OCI-M1 (cell line): Measurements from ENCODE around the gene OSBPL5.

ENCODE experiments used
- DNase-seq: peaks from one replicate; lab custom pipeline; 2025; lab: John Stamatoyannopoulos, UW

Gene OSBPL5

DNA sequence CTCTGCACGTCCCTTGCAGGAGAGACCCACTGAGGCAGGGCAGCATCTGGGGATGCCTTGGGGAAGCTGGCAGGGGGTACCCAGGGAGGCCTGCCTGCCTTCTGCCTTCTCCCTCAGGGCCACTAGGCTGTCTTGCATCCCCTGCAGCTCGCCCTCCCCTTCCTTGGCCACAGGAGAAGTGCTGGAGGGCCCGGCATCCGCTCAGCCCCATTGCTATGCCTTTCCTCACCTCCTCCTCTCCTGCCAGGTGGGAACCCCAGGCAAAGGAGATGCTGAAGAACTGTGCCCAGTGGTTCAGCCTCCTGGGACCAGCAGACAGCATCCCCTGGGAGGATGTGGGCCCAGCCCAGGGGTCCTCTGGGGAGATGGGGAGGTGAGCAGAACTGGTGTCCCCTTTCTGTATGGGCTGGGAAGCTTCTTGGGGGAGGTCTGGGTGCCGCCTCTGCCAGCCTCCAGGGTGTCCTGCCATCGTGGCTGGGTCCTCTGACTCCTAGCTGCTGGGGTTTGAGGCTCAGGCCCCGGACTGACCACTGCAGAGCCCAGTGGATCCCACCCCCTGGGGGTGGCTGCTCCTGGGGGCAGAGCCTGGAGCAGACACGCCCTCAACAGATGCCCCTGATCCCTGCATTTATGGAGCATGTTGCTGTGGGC, 32.9 kb upstream of the OSBPL5 start:
- DNase-seq = no peak

DNA sequence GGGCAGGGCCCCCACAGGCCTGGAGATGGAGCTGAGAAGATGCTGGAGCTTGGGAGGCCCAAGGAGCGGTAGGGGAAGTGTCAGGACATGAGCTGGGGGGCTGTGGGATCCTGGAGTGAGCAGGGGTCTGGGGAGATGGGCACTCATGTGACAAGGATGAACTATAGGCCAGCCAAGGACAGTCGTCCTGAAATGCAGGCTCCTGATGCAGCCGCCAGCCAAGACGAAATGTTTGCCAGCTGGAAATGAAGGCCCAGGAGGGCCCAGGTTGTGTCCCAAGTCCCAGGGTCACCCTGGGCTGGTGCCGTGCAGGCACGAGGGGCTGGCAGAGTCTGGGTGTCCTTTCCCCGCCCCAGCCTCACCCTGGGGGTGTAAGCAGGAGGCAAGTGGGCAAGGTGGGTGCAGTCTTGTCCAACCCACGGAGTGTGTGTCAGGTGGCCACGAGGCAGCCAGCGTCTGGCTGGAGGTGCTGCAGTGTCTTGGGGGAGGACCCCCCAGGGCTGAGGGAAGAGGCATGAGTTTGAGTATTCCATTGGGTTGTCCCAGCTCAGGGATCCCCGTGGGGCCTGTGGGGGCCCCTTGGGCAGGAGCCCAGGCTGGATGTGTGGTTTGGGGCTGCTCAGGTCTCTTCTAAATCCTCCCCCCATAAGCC, 32.1 kb upstream of the OSBPL5 start:
- DNase-seq = no peak

DNA sequence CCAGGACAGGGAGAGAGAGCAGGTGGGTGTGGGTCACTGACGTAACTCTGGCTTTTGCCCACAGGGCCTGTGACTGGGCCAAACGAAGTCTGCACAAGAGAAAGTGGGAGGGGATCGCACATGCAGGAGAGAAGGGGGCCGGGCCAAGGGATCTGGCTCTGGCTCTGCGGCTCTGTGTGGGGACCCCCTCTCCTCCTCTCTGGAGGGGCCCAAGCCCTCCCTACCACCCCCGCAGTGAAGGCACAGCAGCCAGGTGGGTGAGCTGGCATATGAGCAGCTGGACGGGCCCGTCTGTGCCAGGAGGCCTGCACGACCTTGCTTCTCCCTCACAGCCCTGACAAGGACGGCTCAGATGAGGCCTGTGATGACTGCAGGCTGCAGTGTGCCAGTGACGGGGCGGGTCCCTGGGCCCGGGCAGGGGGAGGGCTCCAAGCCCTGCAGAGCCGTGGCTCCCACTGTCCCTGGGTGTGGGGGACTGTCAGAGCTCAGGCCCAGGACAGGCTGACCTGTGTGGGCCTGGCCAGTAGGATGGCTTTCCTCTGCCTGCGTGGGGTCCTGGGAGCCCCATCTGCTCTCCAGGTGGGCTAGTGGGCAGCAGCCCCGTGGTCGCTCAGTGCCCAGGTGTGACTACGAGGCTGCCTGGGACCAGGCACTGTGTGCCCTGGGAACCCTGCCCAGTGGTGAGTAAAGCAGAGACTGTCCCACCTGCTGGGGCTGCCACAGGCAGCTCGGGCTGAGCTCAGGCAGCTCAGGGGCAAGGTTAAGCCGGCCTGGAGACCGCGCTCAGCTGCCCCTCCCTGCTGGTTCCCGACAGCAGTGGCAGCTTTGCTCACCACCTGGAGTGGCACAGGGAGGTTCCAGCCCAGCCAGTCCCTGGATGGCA, 31.3 kb upstream of the OSBPL5 start:
- no peak for DNase-seq

DNA sequence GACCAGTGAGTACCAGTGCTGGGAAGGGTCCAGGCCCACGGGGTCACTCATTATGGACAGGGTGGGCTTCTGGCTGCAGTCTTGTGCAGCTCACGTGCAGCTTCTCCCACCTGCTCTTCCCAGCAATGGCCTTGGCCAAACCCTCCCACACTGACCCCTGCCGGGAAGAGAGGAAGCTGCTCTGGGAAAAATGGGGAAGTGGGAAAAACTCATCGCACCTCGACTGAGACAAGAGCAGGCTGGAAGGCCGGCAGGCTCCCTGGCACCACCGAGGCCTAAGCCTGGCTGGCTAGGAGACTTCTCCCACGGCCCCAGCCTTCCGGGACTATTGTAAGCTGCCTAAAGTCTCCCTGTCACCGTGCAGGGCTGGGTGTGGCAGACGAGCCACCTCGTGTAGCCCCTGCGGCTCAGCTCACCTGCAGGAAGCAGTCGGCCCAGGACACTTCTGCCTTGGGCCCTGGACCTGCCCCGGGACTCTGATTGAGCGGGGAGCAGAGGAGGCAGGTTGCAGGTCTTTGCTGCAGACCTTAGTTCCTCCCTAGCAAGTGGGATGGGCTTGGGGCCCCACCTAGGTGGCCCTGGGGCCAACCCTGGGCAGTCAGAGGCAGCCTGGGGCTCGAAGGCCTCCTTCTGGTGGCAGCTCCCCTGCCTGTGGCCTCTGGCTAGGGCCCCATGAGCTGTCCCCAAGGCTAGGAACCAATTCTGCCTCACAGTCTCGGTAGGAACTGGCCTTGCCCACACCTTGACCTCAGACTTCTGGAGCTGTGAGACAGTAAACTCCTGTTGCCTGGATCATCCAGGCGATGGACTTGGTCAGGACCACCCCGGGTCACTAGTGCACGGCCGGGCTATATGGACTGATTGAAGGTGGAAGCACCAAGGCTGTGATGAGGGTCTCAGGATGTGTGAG, 30.4 kb upstream of the OSBPL5 start:
- DNase-seq = peak; percentile 52

DNA sequence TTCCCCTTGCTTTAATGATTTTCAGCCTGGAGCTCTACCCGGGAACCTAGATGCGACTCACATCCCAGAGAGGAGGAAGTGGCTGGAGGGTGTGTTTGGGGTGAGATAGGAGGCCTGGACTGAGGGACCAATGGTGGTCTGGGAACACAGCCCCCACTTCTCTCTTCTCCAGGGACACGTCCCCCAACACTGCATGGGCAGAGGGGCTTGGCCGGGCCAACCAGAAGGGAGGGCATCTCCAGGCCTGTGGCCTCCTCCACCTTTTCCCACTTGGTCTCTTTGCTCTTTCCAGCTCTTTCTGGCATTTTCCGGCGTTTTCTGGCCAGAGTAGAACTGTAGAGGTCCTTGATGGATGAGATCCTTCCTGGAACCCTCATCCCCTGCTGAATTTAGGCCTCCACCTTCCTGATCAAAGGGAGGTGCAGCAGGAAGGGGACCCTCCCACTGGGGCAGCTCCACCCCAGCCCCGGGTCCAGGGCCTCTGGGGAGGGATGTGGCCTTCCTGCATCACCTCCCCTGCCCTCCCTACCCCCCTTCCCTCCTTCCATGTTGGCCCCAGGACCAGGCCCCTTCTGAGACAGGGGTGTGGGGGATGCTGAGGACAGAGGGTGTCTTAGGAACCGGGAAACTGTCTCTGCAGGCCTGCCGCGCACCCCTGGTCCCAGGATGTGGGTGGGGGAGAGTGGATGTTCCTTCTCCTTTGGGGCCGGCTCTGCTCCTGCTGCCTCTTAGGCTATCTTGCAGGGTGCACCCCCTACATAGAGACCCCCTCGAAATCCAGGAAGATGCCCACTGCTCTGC, 29.1 kb upstream of the OSBPL5 start:
- DNase-seq = no peak

DNA sequence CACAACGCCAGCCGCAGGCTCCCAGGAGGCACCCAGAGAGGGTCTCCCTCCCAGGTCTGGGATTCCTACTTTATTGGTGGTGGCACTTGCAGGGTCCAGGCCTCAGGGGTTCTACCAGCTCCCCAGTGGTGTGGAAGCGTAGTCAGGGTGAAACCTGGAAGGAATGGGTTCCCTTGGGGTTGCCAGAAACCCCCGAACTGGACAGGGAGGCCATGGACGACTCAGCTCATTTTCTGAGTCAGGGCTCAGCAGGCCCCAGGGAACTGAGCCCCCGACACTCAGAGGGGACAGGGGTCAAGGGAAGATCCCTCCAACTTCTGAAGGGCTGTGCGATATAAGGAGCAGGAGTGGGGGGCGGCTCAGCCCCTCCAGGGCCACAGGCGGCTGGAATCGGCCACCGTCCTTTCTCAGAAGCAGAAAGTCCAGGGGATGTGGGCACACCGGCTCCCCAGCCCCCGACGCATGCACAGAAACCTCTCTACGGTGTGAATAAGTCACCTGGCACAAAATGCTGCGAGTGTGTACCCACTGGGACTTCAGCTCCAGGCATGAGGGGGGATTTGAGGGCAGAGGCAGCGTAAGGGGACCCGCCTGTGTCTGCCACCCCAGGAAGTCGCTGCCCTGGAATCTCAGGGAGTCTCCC, 28.4 kb upstream of the OSBPL5 start:
- DNase-seq = no peak

DNA sequence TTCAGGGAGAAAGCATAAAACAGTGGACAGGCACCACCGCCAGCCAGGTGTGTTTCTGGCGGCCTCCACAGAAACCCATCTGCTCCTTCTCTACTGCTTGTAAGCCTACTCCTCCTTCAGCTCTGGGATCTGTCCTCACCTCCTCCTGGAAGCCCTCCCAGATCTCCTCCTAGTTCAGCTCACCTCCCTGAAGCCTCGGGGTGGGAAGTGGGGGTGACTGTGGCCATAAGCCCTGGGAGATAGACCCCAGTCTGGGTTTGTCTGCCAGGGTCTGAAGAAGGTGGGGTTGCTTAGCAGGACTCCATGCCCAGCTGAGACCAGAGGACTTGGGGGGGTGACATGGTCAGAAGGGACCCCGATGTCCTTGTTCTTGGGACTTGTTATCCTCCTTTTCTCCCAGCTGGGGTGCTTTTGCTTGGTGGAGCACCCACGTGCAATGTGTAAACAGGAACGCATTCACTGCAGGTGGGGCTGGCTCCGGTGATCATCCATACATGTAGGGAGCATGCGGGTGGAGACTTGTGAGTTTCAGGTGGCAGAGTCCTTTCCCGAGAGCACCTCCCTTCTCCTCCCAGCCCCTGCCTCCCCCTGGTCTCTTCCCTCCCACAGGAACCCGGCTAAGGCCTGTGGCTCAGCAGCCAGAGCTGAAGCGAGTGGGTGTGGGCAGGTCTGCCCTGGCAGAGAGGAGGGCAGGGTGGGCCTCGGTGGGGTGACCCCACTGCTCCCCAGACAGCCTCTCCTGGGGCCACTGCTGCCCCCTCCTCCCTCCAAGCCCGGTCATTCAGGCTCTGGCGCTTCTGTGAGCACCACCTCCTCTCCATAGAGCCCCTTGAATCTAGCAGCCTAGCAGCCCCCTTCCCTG, 27.6 kb upstream of the OSBPL5 start:
- DNase-seq = no peak

DNA sequence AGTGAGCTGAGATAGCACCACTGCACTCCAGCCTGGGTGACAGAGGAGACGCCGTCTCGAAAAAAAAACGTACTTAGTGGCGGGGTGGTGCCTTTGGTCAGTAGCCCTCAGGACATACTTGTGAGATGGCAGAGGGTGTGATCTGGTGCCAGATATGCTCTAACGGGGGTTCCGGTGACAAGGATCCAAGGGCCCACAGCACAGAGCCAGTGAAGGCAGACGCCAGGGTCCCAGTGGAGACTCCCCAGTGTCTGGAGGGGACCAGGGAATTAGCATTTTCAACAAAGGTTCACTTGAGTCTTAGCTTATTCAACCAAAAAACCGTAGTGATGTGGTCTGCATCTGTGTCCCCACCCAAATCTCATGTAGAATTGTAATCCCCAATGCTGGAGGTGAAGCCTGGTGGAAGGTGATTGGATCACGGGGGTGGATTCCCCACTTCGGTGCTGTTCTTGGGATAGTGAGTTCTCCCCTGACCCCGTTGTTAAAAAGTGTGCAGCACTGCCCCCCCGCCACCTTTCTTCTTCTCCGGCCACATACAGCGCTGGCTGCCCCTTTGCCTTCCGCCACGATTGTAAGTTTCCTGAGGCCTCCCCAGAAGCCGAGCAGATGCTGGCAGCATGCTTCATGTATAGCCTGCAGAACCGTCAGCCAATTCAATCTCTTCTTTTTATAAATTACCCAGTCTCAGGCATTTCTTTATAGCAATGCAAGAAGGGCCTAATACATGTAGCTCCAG, 26.6 kb upstream of the OSBPL5 start:
- no peak for DNase-seq

DNA sequence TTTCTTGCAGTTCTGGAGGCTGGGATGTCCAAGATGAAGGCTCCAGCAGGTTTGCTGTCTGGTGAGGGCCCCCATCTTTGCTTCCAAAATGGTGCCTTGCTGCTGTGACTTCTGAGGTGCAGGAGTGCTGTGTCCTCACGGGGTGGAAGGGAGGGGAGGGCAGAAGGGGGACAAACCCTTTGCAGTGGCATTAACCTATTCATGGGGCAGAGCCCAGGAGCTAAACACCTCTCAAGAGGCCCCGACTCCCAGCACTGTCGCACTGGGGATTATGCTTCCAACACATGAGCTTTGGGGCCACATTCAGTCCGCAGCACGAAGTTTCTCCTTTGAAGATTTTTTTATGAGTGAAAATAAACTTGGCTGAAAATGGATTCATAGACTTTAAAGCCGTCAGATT, 25.5 kb upstream of the OSBPL5 start:
- DNase-seq = no peak

DNA sequence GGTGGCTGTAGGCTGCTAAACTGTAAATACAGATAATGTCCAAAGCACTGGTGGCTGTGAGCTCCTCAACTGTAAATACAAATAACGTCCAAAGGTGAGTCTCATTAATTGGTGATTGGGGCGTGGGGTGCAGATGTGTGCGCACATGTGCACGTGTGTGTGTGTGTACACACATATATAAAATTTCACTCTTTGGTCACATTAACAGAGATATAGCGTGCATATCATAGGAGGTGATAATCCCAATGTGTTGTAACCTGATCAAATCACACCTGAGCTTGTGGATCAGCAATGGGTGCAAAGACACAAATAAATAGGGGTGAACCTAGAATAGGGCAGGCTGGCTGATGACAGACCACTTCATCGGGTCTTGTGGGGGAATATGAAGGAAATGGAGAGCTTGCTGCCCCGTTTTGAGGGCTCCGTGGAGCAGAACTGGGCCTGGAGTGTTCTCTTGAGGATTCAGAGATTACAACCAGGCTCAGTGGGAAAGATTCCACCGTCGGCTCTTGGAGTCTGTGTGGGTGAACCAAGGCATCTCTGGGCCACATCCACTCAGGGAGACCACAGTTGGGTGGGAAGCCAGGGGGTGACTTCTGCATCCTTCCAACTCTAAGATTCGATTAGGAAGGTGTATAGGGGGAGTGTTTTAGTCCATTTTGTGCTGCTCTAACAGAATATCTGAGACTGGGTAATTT, 24.9 kb upstream of the OSBPL5 start:
- DNase-seq = no peak

DNA sequence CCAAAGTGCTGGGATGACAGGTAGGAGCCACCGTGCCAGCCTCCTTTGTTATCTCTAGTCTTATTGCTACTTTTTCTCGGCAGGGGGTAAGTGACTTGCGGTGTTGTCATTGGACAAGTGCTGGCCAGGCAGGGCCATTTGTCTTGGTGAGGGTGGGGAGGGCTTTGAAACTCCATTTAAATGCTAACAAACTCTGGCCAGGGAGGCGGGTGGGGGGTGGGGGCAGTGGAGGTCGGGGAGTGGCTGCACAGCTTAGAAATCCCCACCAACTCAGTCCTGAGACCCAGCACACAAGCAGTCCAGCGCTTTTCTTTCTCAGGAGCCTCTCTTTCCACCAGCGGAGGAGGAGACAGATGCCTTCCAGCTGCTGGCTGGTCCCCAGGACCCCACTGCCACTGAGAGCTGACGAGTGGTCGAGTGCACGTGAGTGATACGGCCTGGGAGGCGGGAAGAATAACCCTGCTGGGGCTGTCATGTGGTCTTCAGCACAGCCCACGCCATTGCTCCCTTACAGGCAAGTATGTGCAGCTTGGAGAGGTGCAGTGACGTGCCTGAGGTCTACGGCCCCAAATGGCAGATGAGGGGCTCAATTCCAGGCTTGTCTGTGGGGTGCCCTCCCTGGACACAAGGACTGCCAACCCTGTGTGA, 24.2 kb upstream of the OSBPL5 start:
- no peak for DNase-seq

DNA sequence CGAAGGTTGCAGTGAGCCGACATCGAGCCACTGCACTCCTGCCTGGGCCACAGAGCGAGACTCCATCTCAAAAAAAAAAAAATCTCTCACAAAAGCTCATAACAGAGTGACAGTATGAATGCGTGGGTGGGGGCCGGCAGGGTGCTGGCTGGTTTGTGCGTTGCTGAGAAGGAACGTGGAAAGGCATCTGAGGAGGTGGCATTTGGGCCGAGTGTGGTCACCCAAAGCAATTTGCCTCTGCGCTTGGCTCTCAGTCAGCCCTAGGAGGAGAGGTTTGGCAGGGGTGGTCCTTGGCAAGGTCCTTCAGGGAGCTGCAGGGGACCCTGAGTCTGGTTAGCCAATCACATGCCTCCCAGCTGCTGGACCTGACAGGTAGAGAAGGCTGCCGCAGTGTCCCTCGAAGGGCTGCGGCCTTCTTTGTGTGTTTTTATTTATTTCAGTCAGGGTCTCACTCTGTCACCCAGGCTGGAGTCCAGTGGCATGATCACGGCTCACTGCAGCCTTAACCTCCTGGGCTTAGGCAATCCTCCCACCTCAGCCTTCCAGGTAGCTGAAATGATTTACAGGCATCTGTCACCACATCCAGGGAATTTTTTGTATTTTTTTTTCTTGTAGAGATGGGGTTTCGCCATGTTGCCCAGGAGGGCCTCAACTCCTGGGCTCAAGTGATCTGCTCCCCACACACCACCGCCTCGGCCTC, 23.5 kb upstream of the OSBPL5 start:
- no peak for DNase-seq

DNA sequence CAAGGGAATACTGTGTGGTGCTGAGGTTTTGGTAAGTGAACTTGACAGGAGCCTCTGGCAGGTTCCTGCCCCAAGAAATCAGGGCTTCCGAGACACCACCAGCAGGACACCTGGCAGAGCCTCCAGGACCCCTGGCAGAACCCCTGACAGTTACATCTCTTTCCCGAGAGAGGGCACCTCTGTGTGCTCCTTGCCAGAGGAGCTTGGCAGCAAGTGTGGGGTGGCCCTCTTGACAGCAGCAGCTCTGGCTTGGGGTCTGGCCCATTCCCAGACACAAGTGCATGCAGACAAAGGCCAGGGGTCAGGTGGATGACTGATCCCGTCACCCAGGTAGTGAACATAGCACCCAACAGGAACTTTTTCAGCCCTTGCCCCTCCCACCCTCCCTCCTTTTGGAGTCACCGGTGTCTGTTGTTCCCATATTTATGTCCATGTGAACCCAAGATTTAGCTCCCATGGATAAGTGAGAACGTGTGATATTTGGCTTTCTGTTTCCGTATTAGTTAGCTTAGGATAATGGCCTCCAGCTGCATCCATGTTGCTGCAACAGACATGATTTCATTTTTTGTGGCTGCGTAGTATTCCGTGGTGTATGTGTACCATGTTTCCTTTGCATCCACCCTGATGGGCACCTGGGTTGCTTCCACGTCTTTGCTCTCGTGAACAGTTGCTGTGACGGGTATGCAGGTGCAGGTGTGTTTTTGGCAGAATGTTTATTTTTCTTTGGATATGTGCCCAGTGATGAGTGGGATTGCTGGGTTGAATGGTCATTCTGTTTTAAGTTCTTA, 21.2 kb upstream of the OSBPL5 start:
- DNase-seq = no peak

DNA sequence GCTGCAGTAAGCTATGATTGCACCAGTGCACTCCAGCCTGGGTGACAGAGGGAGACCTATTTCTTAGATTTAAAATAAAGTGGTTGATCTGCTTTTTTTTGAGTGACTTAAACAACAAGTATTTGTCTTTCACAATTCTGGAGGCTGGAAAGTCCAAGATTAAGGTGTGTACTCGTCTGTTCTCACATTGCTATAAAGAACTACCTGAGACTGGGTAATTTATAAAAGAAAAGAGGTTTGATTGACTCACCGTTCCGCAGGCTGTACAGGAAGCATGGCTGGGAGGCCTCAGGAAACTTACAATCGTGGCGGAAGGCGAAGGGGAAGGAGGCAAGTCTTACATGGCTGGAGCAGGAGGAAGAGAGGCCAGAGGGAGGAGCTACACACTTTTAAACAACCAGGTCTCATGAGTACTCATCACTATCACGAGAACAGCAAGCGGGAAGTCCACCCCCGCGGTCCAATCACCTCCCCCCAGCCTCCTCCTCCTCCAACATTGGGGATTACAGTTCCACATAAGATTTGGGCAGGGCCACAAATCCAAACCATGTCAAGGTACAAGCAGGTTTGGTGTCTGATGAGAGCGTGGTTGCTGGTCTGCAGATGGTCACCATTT, 19.7 kb upstream of the OSBPL5 start:
- peak; percentile 8 for DNase-seq

DNA sequence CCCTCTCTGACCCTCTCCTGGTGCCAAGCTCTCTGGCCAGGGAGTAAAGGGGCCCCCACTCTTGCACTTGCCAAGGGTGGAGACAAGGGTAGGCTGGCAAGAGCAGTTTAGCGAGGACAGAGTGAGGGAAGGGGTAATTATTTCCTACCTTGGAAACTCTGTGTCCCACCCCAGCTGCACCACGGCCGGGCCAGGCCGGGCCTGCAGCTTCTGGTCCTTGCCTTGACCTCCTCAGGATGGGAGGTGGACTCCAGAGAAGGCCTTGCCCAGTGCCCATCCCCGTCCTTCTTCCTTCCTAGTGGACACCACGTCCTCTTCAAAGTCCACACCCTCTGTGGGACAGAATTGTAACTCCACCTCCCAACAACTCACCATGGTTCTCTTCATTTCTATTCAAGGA, 18.4 kb upstream of the OSBPL5 start:
- no peak for DNase-seq

DNA sequence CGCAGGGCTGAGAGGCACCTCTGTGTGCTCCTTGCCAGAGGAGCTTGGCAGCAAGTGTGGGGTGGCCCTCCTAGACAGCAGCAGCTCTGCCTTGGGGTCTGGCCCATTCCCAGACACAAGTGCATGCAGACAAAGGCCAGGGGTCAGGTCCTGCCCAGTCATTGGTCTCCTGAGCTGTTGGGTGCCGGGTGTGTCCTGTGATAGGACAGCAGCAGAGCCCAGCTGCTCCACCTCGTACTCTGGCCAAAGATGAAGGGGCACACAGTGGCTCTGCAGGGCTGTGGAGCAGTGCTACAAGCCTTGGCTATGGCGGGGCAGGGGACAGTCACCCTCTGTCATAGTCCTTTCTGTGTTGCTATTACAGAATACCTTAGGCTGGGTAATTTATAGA, 17.3 kb upstream of the OSBPL5 start:
- DNase-seq = no peak
